ENCODE measurements around the gene ASIC5.
"Not testable (repeated sequence)": the region's sequence is repeated elsewhere in the genome, so short reads cannot be mapped to it uniquely, and the experiment has no call there.

Gene ASIC5

DNA sequence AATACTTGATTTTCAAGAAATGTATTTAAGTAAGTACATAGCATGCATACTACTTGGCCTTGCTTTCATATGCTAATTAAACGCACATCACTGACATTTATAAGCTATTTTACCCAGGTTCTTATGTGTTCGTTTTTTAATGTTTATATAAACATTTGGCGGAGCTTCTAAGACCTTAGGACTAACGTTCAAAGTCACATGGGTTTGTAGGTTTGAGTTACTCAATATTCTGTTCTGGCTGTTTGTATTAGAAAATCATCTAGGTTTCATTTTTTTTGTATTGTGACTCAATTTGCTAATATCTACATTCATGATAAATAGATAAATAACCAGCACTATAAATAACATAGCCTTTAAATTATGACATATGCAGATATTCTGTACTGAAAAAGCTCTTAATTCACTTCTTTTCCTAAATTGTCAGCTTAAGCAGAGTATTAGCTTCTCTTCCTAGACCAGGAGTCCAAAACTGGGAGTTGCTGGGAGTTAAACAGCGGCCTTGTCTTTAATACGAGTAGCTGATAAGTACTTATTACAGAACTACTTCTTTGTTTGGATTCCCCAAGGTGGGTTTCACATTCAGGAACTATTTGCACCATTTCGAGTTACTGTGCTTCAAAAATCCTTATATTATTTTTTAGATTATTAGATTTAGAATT lies 65.3 kb downstream of the ASIC5 start:
- DNase-seq (ENCODE audit: low spot score) = no peak

DNA sequence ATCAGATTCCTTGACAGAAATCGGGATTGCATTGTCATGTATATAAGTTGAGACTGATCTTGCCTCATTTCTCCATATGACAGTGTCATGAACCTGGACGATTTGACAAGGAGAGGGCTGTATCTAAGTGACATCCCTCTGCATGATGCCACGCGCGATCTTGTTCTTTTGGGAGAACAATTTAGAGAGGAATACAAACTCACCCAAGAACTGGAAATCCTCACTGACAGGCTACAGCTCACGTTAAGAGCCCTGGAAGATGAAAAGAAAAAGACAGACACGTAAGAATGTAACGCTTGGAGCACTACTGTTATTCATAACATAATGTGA lies 66.3 kb downstream of the ASIC5 start:
- DNase-seq (ENCODE audit: low spot score) = no peak

DNA sequence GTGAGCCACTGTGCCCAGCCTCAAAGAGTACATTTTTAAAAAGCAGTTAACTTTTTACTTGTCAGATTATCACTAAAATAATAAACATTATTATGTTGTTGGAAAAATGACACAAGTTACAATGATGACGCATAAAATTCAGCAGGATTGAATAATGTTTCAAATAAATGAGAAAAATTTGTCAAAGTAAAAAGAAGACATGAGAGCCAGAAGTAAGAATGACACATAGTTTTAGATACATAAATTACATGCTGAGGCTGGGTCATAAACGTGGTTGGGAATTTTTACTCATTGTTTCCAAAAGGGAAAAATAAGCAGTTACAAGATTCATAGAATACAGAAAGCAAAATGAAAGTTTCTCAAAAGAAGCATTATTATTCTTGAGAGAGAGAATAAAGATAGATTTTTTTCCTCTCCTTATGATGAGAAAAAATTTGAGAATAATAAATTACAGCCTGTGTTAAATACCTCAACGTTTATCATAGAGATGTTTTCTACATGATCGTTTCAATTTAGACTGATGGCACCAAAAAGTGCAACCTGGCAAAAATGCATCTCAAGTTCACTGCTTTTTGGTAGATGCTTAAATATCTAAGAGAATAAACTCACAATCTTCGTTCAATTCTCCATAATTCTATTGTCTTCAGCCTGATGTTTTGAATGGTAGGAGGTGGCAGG lies 66.8 kb downstream of the ASIC5 start:
- no peak for DNase-seq (ENCODE audit: low spot score)

DNA sequence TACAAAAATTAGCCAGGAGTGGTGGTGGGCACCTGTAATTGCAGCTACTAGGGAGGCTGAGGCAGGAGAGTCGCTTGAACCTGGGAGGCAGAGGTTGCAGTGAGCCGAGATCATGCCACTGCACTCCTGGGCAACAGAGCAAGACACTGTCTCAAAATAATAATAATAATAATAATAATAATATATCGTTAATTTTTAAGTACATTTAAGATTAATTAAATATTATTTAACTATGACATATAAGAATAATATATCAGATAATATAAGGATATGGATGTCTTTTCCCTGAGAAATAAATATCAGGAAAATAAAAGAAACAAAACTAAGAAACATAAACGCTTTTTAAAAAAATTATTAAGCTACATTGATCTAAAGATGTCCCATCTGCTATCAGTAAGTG lies 68.5 kb downstream of the ASIC5 start:
- not testable (repeated sequence) for DNase-seq (ENCODE audit: low spot score)

DNA sequence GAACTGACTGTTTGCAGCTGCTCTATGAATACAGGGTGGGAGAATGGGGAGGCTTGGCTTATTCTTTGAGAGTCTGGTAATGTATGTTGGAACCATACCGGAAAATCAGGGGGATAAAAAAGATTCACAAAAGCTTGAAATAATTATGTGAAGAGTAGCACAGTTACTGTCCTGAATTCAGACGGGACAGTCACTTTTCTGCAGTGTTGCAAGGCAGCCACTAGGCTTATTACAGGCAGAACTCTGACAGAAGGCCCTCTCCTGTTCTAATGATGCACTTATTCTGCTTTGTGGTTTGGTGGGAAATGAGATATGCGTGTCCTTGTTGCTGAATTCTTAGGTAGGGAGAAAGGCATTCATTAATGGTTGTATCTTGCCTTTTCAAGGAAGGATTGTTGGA lies 70.1 kb downstream of the ASIC5 start:
- DNase-seq (ENCODE audit: low spot score) = peak; percentile 12

DNA sequence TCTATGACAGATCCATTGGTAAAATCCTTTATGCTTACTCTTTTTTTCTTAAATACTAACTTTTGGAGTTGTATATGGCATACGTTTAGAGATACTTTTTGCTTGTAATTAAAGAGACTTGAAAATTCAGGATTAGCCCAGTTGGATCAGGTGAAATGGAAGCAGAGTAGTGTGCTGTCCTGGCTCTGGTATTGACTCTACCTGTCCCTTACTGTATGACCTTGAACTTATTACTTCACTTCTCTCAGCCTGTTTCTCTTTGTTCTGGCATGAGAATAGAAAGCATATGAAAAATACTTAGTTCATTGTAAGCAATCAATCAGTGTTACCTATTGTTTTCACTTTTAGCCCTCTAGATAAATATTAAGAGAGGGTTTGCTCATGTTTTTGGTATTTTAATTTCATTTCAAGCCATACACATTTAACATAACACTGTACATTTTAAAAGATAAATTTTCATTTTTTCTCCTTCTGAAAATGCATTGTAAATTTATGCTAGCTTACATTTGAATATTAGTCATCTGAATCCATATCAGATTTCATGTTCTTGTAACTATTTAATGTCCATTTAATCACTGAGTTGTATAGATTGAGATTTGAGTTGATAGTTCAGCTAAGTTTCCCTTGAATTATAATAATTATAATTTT lies 71.4 kb downstream of the ASIC5 start:
- no peak for DNase-seq (ENCODE audit: low spot score)

DNA sequence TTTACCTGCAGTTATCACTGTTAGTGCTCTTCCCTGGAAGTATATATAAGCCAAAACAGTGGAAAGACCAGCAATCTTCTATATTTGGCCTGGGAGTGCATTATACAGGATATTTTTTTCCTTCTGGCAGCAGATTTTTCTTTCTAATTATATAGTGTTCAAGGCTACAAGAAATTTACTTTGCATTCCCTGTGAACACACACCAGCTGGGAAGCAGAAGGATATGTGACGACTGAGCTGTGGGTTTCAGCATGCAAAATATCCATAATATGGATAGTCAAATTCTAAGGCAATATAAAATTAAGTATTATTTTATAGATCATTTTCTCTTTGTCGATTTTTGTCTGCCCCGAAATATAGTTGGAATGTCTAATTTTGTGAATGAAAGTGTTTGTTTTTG lies 76.1 kb downstream of the ASIC5 start:
- no peak for DNase-seq (ENCODE audit: low spot score)

DNA sequence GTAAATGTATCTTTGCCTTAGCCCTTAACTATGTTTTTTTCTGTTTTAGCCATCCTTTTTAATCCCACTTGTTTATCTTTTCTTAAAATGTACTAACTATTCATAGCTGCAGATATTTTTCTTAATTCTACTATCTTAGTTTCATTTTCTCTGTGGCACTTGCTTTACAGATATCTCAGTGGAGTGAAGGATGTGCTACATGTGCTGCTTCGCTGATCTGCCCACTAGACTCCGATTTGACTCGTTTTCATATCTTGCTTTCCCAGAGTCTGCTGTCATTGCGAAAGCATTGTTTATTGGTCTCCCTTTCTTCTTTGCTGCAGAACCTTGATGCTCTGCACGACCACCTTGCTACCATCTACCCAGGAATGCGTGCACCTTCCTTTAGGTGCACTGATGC lies 76.7 kb downstream of the ASIC5 start:
- DNase-seq (ENCODE audit: low spot score) = no peak

DNA sequence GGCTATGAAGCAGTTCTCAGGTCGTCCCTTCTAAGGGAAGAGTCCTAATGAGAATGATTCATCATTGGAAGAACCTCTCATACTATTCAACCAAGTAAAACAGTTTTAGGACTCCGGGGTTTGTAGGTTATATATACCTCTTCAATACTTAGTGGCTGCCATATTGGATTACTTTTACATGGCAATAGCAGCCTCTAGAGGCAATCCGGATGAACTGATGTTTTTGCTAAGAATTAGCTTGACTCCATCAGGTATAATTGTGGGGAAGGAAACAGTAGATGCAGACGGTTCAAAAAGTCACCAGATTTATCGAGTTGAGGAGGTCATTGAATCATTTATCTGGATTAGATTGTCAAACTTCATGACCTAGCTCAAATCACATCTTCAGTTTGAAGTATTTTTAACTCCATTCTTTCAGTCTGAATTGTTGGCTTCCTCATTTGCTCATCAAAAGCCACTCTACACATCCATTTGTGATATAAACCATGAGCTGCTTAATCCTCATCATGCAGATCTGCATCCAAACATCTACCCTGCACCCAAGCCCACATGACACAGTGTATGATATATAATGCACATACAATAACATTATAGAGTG lies 78.9 kb downstream of the ASIC5 start:
- DNase-seq (ENCODE audit: low spot score) = peak; percentile 20

DNA sequence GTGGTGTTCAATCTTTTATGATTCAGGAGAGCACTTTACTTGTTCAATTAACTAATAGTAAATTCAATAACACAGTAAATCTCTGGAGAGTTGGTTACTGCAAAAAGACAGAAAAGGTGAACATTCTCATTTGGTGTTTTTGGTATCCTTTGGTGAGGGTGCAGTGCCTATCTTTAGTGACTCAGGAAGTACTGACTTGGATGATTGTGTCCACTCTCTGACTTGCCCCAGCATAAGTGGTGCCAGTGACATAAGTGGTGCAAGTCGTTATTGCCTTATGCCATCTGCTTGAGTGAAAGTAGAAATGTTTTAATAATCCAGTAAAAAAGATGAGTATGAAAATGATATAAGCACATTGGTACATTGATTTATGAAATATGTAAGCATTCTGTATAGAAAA lies 80.2 kb downstream of the ASIC5 start:
- DNase-seq (ENCODE audit: low spot score) = no peak

DNA sequence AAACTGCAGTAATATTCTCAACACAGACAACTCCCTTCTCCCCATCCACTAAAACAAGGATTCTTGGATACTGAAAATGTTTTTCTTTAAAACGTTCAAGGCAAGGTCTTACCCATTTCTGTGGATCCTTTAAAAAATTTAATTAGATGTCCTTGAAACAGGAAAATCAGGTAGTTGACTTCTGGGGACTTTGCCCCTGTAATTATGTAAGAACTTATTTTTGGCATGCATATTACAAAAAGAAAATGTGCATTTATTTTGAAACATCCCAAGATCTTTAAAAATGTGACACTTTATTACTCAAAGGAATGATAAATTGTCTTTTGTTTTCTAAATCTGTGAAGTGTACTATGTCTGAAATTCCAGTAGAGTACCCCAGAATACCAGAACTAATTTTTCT lies 81.4 kb downstream of the ASIC5 start:
- DNase-seq (ENCODE audit: low spot score) = no peak

DNA sequence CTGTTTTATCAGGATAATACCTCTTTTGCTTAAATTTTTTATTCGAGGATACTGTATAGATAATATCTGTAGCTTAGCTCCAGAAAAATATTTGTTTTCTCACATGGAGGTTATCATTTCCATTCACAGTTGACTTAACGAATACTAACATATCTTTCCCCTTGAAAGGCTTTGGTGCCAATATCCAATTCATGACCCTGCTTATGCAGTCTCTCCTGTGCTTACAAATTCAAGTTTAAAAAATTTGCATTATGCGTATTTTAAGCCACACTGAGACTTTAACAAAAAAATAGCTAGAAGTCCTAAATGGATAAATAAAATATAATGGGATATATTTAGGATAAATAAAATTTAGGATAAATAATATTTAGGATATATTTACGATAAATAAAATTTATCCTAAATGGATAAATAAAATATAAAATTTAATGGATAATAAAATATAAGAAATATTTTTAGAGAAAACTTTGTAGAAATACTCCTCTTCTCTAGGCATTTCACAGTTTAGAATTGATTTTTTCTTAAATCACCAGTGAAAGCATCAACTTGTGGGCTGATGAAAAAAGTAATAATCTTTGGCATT lies 84.7 kb downstream of the ASIC5 start:
- DNase-seq (ENCODE audit: low spot score) = no peak

DNA sequence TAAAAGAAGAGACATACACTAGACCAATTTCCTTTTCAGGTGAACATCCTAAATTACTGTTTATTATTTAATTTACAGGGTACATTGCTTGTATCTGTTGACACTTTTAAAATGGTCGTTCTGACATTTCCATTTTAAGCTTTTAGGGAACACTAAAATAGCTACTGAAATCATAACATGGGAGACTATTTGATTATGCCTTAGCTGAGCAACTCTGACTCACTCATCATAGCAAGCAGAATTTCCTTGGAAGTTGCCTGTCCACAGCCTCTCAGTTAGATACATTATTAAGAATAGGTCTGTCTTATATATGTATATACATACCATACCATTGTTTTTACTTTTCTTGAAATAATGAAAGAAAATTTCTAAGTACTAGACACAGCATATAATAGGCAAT lies 85.3 kb downstream of the ASIC5 start:
- DNase-seq (ENCODE audit: low spot score) = no peak

Data from HuH-7 (cell line).